GM12874 (cell line): ENCODE measurements around the gene HOXB3.

Experiments used
- TF ChIP-seq, protein P1 (sequence below): IDR thresholded peaks from 2 replicates; pipeline ENCODE4 v1.5.1; 2011; ENCODE audit warnings: low read depth, mild to moderate bottlenecking, control low read depth, low read length, moderate library complexity; ENCODE audit not compliant: insufficient read depth

HOXB3 gene

GRCh38 chr17:48627623-48628521, 37.8 kb upstream of the HOXB3 start:
- TF ChIP-seq, protein P1, sequence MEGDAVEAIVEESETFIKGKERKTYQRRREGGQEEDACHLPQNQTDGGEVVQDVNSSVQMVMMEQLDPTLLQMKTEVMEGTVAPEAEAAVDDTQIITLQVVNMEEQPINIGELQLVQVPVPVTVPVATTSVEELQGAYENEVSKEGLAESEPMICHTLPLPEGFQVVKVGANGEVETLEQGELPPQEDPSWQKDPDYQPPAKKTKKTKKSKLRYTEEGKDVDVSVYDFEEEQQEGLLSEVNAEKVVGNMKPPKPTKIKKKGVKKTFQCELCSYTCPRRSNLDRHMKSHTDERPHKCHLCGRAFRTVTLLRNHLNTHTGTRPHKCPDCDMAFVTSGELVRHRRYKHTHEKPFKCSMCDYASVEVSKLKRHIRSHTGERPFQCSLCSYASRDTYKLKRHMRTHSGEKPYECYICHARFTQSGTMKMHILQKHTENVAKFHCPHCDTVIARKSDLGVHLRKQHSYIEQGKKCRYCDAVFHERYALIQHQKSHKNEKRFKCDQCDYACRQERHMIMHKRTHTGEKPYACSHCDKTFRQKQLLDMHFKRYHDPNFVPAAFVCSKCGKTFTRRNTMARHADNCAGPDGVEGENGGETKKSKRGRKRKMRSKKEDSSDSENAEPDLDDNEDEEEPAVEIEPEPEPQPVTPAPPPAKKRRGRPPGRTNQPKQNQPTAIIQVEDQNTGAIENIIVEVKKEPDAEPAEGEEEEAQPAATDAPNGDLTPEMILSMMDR = no peak

- TF ChIP-seq, protein P1 = no peak
Observed at GRCh38 chr17:48627118-48627597, 37.1 kb upstream of the HOXB3 start.

DNA sequence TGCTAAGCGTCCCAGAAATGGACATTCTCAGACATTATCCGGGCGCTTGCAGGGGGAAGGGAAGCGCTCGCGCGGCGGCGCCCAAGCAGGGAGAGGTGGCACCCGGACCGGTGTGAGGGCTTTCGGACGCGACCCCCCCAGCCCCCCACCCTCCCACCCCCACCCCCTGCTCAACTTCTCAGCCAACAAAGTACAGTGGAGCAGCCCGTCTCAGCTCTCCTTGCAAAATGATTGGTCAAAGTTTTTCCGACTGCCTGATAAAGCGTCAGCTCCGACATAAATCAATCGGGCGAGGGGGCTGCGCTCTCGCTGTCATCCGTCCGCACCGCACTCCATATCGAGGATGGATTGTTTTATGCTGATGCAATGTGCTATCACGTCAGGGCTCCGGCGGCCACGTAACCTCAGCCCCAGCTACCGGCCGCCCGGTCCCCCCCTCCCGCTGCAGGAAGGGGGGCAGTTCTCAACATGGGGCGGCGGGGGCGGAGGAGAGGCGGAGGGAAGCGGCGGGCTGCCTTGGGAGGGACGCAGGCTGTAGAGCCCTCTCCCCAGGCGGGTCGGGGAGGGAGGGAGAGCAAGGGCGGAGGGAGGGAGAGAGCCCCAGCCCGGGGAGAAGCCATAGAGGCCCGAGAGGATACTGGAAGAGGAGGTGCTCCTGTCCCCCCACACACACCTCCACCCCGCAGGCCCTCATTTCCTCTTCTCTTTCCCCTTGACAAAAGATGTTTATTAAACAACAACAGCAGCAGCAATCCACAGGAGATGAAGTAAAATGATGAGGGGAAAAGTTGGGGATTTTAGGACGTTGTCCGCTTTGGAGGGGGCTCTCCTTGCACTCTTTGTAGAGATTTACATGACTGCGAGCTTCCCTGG, 36.4 kb upstream of the HOXB3 start, which contains the start of gene HOXB9:
TSS of gene HOXB9 (minus strand) at position 114 of the 873 bp plus-strand sequence. CDS start at position 25, 89 bp downstream.
- TF ChIP-seq, protein P1 = no peak

GRCh38 chr17:48625495-48626244, 35.6 kb upstream of the HOXB3 start:
- TF ChIP-seq, protein P1 = no peak

DNA sequence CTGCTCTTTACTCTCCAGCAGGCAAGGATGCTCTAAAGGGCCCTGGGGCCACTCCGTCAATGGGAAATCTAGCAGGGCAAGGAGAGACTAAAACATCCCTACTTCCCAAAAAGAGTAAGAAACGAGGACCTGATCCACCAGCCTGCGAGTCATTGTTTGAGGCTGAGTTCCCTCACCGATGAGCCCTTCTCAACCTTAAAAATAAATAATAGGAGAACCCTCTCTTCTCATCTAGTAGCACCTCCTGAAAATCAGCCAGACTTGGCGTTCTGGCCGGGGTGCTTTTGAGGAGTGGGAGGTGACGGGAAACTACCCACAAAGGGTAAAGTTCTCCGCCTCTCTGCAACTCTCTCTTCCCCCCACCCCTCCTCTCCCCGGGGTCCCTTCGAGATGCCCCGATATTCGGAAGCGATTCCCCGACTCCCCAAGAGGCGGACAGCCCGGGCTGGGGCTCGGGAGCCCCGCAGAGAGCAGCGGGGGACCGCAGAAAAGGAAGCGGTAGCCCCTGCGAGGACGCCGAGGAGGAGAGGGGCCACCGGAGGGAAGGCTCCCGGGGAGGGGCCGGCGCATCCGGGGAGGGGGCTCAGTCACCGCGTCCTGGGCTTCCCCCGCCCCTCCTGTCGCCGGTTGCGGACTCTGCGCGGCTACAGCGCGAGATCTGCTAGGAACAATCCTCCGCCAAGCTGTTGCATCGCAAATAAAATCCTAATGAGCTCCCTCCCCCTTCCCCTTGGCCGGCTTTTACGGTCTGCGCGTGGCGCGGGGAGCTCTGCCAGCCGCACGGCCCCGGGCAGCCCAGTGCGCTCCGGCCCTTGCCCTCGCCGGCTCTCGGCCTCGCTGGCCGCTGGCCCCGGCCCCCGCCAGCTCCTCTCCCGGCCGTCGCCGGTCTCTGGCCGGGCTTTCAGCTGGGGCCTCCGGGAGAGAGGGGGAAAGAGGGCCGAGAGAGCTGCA, 34.8 kb upstream of the HOXB3 start:
- TF ChIP-seq, protein P1 = no peak

GRCh38 chr17:48624118-48624517, 34.1 kb upstream of the HOXB3 start:
- TF ChIP-seq, protein P1 = no peak
